GM19397 (cell line): ENCODE measurements around the gene FAM184A.
"Not testable (repeated sequence)": the region's sequence is repeated elsewhere in the genome, so short reads cannot be mapped to it uniquely, and the experiment has no call there.

Experiments
- ATAC-seq: cut with Tn5 transposase; IDR thresholded peaks from one replicate; pipeline ENCODE4 v1.9.1; 2021; ENCODE audit warnings: mild to moderate bottlenecking, moderate library complexity; ENCODE audit not compliant: unreplicated experiment

FAM184A gene, protein sequence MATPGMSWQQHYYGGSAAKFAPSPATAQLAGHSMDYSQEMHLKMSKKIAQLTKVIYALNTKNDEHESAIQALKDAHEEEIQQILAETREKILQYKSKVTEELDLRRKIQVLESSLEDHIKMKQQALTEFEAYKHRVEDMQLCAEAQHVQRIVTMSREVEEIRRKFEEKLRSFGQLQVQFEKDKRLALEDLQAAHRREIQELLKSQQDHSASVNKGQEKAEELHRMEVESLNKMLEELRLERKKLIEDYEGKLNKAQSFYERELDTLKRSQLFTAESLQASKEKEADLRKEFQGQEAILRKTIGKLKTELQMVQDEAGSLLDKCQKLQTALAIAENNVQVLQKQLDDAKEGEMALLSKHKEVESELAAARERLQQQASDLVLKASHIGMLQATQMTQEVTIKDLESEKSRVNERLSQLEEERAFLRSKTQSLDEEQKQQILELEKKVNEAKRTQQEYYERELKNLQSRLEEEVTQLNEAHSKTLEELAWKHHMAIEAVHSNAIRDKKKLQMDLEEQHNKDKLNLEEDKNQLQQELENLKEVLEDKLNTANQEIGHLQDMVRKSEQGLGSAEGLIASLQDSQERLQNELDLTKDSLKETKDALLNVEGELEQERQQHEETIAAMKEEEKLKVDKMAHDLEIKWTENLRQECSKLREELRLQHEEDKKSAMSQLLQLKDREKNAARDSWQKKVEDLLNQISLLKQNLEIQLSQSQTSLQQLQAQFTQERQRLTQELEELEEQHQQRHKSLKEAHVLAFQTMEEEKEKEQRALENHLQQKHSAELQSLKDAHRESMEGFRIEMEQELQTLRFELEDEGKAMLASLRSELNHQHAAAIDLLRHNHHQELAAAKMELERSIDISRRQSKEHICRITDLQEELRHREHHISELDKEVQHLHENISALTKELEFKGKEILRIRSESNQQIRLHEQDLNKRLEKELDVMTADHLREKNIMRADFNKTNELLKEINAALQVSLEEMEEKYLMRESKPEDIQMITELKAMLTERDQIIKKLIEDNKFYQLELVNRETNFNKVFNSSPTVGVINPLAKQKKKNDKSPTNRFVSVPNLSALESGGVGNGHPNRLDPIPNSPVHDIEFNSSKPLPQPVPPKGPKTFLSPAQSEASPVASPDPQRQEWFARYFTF

DNA sequence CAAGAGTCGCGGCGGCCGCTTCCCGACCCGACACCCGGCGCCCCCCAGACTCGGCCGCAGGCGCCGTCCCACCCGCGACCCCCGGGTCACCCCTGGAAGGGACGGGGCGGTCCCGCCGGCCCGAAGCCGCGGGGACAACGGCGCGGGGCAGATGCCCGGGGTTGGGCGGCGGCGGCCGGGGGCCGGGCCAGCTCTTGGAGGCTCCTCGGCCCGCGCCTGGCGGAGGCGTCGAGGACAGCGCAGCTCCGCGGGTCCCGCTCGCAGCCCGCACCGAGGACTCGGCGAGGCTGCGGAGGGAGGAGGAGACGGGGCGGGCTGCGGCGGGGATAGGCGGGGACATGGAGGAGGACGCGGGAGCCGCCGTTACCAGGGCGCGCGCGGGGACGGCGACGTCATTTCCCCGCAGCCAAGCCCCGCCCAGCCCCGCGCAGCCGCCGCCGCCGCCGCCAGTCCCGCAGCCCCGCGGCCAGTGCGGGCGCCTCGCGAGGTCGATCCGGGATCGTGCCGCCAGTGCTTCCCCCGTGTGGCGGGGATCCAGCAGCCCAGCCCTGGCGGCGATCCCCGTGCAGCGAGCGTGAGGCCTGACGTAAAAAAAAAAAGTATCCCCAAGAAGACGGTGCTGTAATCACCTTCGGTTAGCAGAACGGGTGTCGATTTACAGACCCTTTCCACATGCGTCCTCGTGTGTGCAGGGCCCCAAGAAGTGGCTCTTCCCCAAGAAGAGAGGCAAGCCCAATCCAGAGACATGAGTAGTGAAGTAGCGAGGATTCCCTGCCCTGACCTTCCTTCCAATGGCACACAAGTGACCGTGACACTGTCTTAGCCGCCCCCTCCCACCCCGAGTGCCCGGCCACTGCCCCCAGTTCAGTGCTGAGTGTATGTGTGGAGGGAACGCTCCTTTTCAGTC is at the start of gene FAM184A:
Gene FAM184A (minus strand): TSS at position 289 of the 907 bp plus-strand sequence. CDS start 365 bp downstream, outside the sequence.
- ATAC-seq: peak; percentile 66

DNA sequence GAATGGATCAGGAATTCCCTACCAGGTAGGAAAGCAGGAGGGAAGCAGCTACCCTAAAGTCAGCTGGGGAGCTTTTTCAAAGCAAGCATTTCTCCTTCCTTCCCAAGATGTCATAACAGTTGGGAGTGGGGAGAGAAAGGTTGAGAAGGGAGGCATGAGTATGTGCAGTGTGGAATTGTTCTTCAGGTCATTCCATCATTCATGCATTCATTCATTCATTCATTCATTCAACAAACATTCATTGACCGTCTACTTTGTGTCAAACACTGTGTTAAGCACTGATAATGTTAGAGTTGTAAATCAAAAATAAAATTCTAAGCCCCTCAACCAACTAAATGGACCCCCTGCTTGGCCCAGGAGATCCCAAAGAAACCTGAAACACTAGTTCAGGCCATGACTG is 49.2 kb upstream of the FAM184A start:
- no peak for ATAC-seq

DNA sequence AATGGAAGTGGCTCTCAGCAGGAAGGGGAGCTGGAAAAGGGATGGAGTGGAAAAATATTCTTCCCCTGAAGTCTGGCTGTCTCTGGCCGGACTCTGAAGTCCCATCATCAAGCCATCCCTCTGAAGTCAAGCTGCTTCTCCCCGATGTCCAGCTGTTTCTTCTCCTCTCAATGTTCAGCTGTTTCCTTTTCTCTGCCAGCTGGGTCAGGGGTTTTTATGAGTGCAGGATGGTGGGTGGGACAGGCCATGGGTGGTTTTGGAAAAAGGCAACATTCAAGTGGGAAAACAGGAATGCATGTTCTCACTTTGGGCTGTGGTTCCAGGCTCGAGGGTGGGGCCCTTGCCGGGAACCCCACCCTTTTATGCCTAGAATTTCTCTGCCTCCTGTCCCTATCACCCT is 48.4 kb upstream of the FAM184A start:
- ATAC-seq: no peak

DNA sequence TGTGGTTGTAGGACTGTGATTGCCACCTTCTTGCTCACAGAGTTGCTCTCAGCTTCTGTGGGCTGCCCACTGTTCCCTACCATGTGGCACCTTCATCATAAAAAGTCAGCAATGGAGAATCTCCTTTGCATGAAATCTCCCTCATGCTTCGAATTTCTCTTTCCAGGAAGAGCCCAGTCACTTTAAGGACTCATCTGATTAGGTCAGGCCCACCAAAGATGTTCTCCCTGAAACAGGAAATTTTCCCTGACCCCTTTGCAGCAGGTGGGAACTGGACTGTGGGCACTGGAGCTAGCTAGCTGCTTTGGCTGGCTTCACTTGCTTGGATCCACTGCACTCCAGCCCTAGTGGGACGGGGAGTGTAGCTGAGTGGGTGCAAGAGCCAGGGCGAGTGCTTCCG is 47.7 kb upstream of the FAM184A start:
- ATAC-seq: no peak

DNA sequence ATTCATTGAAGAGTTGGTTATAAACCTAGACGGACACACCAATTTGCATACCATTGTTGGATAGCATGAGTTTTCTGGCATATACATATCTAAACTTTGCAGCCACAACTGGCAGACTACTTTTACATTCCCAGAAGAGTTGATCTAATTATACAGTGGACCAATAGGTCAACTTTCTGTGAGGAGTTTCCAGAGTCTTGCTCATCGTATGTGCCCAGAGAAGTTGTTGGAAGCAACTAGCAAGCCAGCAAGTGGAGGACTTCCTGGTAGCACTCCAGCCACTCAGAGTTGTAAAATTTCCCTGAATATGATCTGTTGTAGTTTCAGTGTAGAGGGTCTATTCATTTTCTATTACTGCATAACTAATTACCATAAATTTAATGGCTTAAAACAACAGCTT is 47.1 kb upstream of the FAM184A start:
- ATAC-seq: no peak

DNA sequence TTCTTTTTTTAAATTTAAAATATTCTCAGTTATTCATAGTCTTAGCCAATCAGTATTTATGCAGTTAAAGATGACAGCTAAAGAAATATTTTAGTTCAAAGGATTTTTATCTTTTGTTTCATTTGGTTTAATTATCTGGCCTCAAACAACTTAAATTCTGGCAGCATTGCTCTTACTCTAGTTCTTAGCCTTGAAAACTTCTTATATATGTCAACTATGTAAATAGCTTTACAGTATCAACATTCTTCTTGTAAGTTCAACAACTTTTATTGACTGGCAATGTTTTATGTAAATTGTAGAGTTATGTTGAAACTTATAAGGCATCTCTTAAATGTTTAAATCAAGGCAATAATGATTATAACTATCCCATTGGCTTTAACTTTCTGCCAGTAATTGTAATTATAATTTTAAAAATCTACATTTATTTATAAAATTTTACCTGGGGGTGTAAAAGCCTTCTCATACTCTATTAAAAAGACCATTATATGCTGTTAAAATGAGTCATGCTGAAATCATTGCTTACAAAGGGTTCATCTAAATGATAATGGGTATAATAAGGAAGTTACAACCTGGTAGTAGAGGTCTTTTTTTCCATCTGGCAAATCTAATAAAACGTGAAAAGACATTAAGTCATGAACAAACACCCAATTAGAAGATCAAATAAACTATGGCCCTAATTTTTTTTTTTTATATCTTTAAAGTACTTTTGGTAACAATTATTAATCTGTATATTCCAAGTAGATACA is 45.8 kb upstream of the FAM184A start:
- no peak for ATAC-seq

DNA sequence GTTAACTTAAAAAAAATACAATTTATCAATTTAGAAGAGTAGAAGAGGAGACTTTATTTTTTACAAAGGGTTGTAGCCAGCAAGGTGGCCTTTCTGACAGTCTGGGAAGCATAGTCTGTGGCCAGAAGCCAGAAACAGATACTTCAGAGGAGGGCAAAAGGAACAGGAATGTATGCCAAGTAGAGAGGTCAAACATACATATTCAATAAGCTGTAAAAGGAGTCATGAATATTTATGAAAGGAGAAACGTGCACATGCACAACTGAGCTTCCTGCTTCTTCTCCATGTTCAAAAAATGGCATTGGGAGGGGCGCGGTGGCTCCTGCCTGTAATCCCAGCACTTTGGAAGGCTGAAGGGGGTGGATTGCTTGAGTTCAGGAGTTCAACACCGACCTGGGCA is 43.9 kb upstream of the FAM184A start:
- ATAC-seq: no peak

DNA sequence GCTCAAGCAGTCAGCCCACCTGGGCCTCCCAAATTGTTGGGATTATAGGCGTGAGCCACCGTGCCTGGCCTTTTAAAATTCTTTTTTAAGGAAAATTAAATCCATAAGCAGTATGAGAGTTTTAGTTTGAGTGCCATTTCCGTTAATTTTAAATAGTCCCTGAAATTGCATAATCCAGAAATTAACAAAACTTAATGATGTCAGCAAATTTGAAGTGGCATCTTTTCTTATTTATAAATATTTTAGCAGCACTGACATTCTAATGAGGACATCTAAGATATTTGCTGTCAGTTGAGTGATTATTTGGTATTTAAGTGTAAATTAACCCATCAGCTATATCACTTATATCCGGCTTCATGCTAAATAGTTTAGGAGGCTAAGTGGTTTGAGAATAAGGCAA is 42.9 kb upstream of the FAM184A start:
- no peak for ATAC-seq

DNA sequence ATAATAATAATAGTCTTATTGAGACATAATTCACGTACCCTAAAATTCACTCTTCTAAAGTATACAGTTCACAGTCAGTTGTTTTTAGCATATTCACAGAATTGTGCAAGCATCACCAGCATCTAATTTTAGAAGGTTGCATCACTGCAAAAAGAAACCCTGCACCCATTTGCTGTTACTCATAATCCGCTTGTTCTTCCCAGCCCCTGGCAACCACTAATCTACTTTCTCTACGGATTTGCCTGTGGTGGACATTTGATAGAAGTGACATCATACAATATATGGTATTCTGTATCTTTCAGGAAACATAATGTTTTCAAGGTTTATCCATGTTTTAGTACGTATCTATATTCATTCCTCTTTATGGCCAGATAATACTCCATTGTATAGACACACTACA is 41.5 kb upstream of the FAM184A start:
- ATAC-seq: no peak

DNA sequence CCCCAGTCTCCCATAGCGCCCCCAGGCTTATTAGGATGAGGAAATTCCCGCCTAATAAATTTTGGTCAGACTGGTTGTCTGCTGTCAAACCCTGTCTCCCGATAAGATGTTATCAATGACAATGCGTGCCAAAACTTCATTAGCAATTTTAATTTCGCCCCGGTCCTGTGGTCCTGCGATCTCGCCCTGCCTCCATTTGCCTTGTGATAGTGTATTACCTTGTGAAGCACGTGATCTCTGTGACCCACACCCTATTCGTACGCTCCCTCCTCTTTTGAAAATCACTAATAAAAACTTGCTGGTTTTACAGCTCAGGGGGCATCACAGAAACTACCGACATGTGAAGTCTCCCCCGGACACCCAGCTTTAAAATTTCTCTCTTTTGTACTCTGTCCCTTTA is 40.6 kb upstream of the FAM184A start:
- not testable (repeated sequence) for ATAC-seq

DNA sequence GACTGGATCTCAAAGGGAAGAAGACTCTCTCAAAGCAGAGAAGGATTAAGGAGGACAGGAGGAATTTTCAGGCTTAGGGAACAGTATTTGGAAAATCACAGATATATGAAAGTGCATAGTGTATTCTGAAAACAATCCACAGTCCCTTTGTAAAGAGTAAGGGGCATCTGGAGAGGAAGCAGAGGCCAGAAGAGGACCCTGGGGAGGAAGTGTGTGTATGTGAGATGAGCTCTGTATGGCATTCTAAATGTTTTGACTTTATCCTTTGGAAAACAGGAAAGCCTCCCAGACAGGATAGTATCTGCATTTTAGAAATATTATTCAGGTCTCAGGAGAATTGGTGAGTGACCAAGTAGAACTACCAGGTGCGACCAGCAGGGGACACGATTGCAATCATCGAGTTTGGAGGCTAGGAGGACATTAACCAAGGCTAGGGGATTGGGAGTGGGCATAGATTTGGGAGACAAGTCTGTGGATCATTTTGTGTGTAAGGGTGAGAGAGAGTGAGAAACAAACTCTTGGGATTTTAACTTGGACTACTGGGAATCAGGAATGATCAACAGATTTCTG is 38.3 kb upstream of the FAM184A start:
- ATAC-seq: no peak

DNA sequence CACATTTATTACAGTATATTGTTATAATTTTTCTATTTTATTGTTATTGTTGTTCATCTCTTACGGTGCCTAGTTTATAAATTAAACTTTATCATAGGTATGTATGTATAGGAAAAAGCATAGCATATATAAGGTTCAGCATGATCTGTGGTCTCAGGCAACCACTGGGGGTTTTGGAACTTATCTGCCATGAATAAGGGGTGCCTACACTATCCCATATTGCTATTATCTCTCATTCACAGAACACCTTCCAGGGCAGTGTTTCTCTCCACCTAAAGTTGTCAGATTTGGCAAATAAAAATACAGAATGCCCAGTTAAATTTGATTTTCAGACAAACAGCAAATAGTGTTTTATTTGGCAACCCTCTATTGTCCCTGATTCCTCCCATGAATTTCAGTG is 35.5 kb upstream of the FAM184A start:
- ATAC-seq: no peak

DNA sequence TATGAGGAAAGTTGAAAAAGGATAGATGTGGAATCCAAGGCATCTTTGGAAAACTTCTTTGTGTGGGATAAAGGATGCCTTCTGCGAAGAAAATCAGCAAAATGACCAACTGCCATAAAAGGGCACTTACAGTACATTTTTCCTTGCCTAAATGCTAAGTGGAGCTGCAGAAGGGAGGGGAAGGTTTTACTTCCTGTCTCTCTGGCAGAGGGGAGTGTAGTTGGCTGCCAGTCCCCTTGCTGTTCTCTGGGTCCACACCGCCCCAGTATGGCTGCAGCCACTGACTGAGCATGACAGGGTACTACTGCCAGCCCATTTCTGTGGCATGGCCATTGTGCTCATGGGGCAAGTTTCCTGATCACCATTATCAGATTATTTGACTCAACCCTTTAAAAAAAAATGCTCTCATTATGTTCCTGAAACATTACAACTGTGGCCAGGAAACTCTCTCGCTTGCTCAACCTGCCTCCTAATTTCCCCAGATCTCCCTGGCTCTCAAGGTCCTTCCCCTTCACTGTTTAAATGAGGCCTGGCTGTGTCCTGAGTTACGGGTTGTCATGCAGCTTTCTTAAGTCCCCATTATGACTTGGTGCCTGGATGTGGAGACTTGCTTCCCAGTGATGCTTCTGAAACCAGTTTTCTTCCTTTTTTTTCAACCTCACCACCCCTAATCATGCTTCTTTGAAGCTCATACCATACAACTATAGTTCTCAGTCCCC is 34.5 kb upstream of the FAM184A start:
- no peak for ATAC-seq

DNA sequence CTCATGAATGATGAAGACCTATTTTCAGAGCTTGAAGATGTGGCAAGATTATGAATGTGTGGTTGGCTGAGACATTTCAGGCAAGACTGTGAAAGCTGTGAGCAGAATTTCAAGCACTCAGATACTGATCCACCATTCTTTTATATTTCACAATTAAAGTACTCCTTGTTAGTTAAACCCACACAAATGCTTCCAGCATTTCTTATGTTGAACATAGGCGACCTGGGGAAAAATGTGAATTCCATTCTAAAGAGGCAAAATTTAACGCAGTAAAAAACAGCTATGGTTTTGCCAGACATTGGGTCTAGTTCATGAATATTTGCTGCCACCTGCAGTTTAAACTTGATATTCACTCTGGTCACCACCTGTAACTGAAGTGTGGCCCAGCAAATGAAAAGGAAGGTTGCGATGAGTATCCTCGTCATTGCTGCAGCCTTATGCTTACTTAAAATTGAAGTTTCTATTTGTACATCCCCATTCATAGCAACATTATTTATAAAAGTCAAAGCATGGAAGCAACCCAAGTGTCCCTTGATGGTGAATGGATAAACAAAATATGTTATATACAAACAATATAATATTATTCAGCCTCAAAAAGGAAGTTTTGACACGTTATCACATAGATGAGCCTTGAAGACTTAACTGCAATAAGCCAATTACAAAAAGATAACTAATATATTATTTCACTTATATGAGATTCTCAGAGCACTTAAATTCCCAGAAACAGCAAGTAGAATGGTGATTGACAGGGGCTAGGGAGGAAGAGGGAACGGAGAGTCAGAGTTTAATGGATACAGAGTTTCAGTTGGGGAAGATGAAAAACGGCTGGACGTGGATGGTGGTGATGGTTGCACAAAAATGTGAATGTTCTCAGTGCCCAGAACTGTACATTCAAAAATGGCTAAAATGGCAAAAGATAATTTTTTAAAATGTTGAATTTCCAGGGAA is 32.4 kb upstream of the FAM184A start:
- ATAC-seq: peak; percentile 75

DNA sequence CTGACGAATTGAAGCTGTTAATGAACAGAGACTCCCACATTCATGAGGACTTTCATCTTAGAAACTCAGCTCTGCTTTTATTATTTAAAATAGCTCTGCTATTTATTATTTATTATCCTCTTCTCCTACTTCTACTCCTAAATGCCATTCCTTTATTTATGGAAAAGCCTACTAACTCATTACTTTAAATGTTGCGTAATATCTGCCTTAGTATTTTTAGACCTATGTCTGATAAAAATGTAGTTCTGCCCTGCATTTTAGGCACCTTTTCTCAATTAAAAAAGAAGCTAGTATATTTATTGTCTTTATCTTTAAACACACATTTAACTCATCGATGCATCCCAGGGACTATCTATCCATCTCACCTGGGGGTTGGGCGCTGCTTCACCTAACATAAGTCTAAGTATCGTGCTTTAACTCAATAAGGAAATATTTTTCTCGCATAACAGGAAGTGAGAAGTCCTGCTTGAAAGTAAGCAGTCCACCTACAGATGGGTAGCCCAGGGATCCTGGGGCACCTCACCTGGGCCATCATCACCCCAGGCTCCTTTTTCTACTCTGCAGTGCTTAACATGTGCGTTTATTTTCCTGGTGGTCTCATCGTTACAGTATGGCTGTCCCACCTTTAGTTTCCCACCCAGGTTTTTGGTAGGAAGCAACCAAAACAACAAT is 31.3 kb upstream of the FAM184A start:
- no peak for ATAC-seq

DNA sequence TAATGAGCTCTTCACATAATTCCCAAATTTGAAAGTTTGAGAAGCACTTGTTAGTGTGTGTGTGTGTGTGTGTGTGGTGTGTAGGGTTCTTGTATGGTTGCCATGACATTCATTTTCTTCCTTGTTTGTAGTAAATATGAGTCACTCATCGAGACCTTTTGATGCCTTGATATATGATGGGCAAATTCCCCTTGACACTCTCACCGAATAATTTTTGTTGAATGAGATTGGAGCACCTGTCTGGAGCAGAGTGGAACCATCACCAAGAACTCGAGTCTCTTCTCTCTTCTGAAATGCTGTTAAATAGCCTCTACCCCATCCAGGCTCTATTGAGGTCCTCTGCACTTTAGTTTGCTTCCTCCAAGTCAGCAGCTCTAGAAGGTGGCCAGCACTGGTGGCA is 29.6 kb upstream of the FAM184A start:
- no peak for ATAC-seq

DNA sequence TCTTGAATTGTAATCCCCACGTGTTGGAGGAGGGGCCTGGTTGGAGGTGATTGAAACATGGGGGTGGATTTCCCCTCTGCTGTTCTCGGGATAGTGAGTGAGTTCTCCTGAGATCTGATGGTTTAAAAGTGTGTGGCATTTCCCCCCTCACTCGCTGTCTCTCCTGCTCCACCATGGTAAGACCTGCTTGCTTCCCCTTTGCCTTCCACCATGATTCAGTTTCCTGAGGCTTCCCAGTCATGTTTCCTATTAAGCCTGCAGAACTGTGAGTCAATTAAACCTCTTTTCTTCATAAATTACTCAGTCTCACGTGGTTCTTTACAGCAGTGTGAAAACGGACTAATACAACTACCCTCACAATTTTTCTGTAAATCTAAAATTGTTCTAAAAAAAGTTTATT is 26.8 kb upstream of the FAM184A start:
- ATAC-seq: no peak
